Fibroblast of the conjunctiva (primary cell): ENCODE results near the gene LRPPRC.

ENCODE experiments used
- DNase-seq: peaks from one replicate; pipeline ENCODE4 v3.0.0-alpha.2; 2010; ENCODE audit warnings: low read depth

LRPPRC gene

GRCh38 chr2:43854671-43855070, 141.1 kb downstream of the LRPPRC start:
- DNase-seq = no peak

DNA sequence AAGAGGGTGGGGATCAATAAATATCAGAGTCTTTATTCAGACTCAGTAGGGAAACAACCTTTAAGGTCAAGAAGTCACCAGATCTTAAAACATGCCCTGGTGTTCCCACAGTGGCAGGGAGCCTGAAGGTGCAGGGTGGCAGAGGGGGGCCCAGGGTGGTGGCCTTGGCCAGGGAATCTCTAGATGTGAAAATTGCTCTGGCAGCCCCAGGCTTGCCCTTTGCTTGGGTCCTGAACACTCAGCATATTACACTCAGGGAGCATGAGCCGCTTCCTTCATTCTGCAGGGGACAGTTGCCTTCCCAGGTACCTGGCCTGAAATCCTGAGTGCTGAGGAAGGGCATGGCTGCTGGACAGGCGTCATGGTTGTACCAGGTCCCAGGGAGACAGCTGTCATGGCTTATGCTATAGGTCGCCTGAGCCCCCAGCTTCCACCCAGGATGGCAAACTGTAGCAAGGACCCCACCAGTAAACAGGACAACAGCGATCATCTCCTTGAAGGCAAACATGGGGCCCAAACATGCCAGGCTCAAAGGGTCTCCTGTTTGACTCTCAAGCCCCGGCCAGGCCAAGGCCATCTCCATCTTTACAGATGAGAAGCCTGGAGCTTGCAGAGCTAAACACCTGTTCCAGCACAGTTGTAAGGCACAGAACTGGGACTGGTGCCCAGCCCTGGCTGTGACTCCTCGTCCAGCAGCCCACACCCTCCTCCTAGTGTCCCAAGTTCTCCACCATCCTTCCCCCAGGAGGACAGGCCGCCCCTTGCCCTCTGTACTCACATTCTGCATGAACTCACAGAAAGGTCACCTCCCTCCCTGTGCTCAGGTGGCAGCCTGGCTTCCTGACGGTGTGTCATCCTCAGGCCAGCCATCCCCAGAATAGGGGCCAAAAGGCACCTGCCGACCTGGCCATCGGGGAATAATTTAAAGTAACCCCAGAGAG, 142.4 kb downstream of the LRPPRC start:
- DNase-seq = no peak

- no peak for DNase-seq
Observed at GRCh38 chr2:43852196-43852730, 143.5 kb downstream of the LRPPRC start.

GRCh38 chr2:43851011-43851980, 144.5 kb downstream of the LRPPRC start:
- no peak for DNase-seq

DNA sequence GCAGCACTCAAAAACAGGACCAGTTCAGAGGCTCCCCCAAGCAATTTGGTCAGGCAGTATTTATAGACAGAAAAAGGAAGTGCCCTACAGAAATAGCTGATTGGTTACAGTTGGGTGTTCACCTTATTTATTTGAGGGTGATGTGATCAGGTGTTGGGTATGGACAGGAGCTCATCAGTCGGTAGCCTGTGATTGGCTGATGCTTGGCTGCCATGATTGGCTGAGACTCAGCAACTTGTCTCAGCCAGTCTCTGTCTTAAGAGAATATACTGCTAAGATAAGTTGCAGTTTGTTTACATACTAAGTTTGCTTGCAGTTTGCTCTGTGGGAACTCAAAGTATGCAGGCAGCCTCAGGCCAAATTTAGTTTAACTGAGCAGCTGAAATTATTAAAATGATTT, 147.6 kb downstream of the LRPPRC start:
- DNase-seq = no peak

DNA sequence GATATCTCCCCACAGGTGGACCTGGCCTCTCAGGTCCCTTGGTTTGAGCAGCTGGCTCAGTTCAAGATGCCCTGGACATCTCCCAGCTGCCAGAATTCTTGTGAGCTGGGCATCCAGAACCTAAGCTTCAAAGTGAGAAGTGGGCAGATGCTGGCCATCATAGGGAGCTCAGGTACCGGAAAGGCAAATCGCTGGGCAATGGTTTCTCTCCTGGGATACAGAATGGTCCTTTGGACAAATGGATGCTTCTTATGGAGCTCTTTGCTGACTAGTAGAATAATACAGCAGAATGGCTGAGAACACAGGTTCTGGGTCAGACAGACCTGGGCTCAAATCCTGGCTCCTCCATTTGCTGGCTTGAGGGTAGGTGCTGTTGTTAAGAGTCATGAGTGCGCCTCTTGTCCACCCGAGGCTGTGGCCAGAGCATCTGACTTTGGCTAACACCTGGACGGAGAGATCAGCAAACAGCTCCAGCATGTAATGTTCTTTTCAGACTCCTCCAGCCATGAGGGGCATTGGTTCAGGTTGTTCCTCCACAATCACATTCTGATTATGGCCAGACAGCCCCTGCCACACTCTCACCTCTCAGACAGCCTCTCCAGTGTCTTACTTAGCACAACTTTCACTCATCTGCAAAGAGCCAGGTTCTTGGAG, 149.5 kb downstream of the LRPPRC start:
- DNase-seq = no peak

DNA sequence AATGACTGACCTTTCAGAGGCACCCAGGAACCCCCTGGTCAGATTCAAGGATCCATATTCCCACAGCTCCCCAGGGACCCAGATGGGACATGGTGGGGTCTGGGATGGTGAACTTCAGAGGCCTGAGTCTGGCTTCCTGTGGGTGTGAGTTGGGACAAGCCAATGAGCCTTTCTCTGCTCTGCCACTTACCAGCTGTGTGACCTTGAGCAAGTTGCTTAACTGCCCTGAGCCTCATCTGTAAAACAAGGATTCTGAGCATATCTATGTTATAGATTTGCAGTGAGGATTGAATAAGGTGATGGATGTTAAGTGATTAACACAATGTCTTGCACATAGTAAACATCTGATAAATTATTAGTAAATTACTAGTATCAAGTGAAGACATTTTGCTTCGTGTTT, 150.6 kb downstream of the LRPPRC start:
- no peak for DNase-seq

DNA sequence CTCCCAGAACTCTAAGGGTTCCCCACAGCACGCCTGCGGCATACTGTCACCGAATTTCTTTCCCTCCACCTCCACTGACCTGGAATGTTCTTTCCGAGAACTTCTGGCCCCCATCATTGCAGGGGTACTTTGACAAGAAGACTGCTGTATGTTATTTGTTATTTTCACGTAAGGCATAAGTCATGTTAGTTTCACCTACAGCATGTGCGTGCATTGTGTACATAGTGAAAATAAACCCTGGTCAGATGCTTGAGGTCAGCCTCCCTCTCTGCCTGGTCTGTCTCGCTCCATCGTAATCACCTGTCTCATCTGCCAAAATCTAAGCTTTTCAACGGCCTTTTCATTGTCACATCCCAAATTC, 152.9 kb downstream of the LRPPRC start:
- DNase-seq = no peak

- no peak for DNase-seq
Observed at GRCh38 chr2:43841949-43842865, 153.6 kb downstream of the LRPPRC start.

- no peak for DNase-seq
Observed at GRCh38 chr2:43840965-43841364, 154.8 kb downstream of the LRPPRC start.

DNA sequence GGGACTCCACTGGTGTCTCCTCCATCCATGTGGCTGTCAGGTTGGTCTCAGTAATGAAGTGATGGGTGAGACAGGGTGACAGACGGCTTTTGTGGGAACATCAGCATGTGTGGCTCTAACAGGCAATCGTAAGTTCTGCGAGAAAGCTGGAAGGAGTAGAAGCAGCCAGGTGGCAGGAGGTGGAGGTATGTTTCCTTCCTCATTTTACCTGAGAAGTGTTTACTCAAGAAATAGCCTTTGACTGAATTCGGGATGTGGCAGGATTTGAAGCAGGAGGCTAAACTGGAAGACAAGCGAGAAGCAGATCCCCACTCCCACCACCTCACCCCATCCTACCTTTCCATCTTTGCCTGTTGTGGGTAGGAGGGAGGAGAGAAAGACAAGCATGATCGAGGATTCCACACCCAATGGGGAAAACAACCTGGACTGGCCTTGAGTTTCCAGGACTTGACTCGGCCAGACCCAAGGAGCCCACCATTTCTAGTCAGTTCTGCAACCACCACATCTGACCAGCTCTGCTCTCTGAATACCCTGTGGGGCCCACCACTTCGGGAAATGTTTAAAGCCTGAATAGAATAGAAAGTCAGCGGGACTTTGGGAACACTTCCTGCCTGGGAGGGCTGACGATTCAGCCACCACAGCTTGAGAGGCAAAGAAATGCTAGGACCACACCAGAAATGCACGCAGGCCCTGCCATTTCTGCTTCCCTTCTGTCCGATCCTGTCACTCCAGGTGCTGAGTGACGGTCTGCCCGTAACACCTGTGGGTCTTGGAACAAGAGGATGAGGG, 155.8 kb downstream of the LRPPRC start:
- DNase-seq = no peak

GRCh38 chr2:43838560-43839267, 157.1 kb downstream of the LRPPRC start, which contains the start of the genes ABCG5 and ABCG8:
Gene ABCG5, minus strand, starts transcription at chr2:43838839. Its CDS starts 160 bp downstream, at chr2:43838679.
Gene ABCG8, plus strand, starts transcription at chr2:43838971. Its CDS starts 83 bp downstream, at chr2:43839054.
- DNase-seq = no peak

DNA sequence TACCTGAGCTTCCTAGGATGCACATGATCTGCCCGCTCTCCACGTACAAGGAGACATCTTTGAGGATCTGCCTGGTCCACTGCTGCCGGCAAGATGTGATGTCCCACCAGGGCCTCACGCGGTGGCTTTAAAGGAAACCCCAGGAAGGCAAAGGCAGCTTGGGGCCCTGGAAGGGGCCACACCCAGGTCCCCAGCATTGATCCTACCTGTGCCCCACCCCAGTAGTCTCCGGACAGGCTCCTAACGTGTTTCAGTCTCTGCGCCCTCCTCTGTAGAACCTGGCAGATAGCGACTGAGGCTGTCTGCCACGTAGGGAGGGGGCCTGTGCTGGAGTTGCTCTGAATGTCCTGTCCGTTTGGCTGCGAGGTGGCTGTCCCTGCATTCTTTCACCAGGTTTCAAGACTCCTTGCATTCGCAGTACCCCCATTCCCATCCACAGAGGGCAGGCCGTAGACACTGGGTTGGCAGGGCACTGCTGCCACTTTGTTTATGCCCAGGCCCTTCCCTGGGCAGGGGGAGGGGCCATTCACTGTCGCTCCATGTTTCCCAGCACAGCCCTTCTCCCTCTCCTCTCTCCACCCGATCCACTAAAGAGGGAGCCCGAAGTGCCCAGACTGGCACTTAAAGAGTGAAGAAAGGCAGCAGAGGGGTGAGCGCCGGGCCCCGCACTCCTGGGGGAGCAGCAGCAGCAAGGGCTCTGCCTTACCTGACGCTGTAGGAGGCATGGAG, 157.8 kb downstream of the LRPPRC start:
- no peak for DNase-seq

DNA sequence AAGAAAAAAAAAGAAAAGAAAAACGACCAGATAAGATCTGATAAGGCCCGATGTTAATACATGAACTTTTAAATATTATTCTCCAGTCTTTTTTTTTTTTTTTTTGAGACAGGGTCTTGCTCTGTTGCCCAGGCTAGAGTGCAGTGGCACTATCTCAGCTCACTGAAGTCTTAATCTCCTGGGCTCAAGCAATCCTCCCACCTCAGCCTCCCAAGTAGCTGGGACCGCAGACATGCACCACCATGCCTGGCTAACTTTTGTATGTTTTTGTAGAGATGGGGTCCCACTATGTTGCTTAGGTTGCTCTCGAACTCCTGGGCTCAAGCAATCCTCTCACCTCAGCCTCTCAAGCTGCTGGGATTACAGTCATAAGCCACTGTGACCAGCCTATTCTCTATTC, 158.8 kb downstream of the LRPPRC start:
- DNase-seq = no peak
